Measurements from ENCODE around the gene FRMD3.

GRCh38 chr9:83435301-83435700, 102.9 kb downstream of the FRMD3 start:
- no peak for TF ChIP-seq EP300 (IDR thresholded peaks at IDR 0.05; ENCODE audit: borderline replicate concordance)
- TF ChIP-seq CEBPB (IDR thresholded peaks at IDR 0.05), result no peak
- TF ChIP-seq ZBTB7A (IDR thresholded peaks at IDR 0.05; ENCODE audit: low read depth), result no peak
- no peak for TF ChIP-seq CREB1 (IDR thresholded peaks at IDR 0.05; ENCODE audit: low read depth)
- no peak for TF ChIP-seq REST (IDR thresholded peaks at IDR 0.05; ENCODE audit: low read depth)
